ENCODE results near the gene KIAA1210.

DNA sequence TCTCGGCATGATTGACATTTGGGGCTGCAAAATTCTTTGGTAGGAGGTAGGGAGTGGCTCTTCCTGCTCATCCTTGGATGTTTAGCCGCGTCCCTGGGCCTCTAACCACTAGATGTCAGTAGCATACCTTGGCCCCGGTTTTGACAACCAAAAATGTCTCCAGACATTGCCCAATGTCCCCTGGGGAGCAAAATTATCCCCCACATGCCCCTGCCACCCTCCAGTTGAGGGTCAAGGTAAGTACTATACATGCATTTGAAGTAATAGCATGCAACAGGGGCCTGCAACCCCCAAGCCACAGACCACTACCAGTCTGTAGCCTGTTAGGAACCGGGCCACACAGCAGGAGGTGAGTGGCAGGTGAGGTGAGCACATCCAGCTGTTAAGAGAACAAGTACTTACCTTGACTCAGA is 17.6 kb upstream of the KIAA1210 start:
- TF ChIP-seq, protein P1, sequence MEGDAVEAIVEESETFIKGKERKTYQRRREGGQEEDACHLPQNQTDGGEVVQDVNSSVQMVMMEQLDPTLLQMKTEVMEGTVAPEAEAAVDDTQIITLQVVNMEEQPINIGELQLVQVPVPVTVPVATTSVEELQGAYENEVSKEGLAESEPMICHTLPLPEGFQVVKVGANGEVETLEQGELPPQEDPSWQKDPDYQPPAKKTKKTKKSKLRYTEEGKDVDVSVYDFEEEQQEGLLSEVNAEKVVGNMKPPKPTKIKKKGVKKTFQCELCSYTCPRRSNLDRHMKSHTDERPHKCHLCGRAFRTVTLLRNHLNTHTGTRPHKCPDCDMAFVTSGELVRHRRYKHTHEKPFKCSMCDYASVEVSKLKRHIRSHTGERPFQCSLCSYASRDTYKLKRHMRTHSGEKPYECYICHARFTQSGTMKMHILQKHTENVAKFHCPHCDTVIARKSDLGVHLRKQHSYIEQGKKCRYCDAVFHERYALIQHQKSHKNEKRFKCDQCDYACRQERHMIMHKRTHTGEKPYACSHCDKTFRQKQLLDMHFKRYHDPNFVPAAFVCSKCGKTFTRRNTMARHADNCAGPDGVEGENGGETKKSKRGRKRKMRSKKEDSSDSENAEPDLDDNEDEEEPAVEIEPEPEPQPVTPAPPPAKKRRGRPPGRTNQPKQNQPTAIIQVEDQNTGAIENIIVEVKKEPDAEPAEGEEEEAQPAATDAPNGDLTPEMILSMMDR (IDR thresholded peaks at IDR 0.05) = peak; percentile 77
- TF ChIP-seq TCF7L2 (IDR thresholded peaks at IDR 0.05; ENCODE audit: low read depth, low read length) (no peak), POLR2AphosphoS5 (IDR thresholded peaks at IDR 0.05; ENCODE audit: low read depth, low read length) (no peak)

All from Panc1 (cell line).